ENCODE measurements around the gene PTH1R.

The PTH1R gene

GRCh38 chr3:46848271-46849044 is 29.1 kb upstream of the PTH1R start:
- no peak for TF ChIP-seq SPI1 (IDR thresholded peaks at IDR 0.05; ENCODE audit: low read depth, low read length)
- TF ChIP-seq POU2F2 (IDR thresholded peaks at IDR 0.05; ENCODE audit: low read depth, low read length), result no peak
- no peak for TF ChIP-seq TAF1 (IDR thresholded peaks at IDR 0.05; ENCODE audit: low read depth, low read length)
- TF ChIP-seq POLR2A (IDR thresholded peaks at IDR 0.05; ENCODE audit: low read depth, low read length), result no peak
- no peak for TF ChIP-seq POLR2AphosphoS5 (IDR thresholded peaks at IDR 0.05; ENCODE audit: low read depth, low read length)
- TF ChIP-seq PAX5 (IDR thresholded peaks at IDR 0.05; ENCODE audit: insufficient read depth, low read length, severe bottlenecking), result no peak
- FAIRE-seq, result peak; percentile 31
- DNase-seq (ENCODE audit: insufficient read length, low spot score), result no peak

- TF ChIP-seq TAF1 (IDR thresholded peaks at IDR 0.05; ENCODE audit: low read depth, low read length), result no peak
- no peak for TF ChIP-seq SPI1 (IDR thresholded peaks at IDR 0.05; ENCODE audit: low read depth, low read length)
- TF ChIP-seq PAX5 (IDR thresholded peaks at IDR 0.05; ENCODE audit: insufficient read depth, low read length, severe bottlenecking), result no peak
- no peak for TF ChIP-seq POLR2A (IDR thresholded peaks at IDR 0.05; ENCODE audit: low read depth, low read length)
- TF ChIP-seq POLR2AphosphoS5 (IDR thresholded peaks at IDR 0.05; ENCODE audit: low read depth, low read length), result no peak
- TF ChIP-seq POU2F2 (IDR thresholded peaks at IDR 0.05; ENCODE audit: low read depth, low read length), result no peak
- FAIRE-seq (no peak), DNase-seq (ENCODE audit: insufficient read length, low spot score) (no peak)
Measured at GRCh38 chr3:46849045-46849631, 28.4 kb upstream of the PTH1R start.

GRCh38 chr3:46849686-46850467 is 27.6 kb upstream of the PTH1R start:
- no peak for DNase-seq (ENCODE audit: insufficient read length, low spot score)
- TF ChIP-seq TAF1 (IDR thresholded peaks at IDR 0.05; ENCODE audit: low read depth, low read length), result no peak
- no peak for TF ChIP-seq SPI1 (IDR thresholded peaks at IDR 0.05; ENCODE audit: low read depth, low read length)
- TF ChIP-seq POU2F2 (IDR thresholded peaks at IDR 0.05; ENCODE audit: low read depth, low read length), result no peak
- TF ChIP-seq POLR2A (IDR thresholded peaks at IDR 0.05; ENCODE audit: low read depth, low read length), result no peak
- TF ChIP-seq POLR2AphosphoS5 (IDR thresholded peaks at IDR 0.05; ENCODE audit: low read depth, low read length), result no peak
- no peak for TF ChIP-seq PAX5 (IDR thresholded peaks at IDR 0.05; ENCODE audit: insufficient read depth, low read length, severe bottlenecking)
- FAIRE-seq, result no peak

GRCh38 chr3:46850468-46850779 is 27.1 kb upstream of the PTH1R start:
- TF ChIP-seq POLR2A (IDR thresholded peaks at IDR 0.05; ENCODE audit: low read depth, low read length), result no peak
- TF ChIP-seq POU2F2 (IDR thresholded peaks at IDR 0.05; ENCODE audit: low read depth, low read length), result no peak
- no peak for TF ChIP-seq POLR2AphosphoS5 (IDR thresholded peaks at IDR 0.05; ENCODE audit: low read depth, low read length)
- no peak for TF ChIP-seq SPI1 (IDR thresholded peaks at IDR 0.05; ENCODE audit: low read depth, low read length)
- TF ChIP-seq PAX5 (IDR thresholded peaks at IDR 0.05; ENCODE audit: insufficient read depth, low read length, severe bottlenecking), result no peak
- TF ChIP-seq TAF1 (IDR thresholded peaks at IDR 0.05; ENCODE audit: low read depth, low read length), result no peak
- DNase-seq (ENCODE audit: insufficient read length, low spot score), result no peak
- FAIRE-seq, result no peak

GRCh38 chr3:46851364-46852333 is 25.9 kb upstream of the PTH1R start:
- TF ChIP-seq POLR2A (IDR thresholded peaks at IDR 0.05; ENCODE audit: low read depth, low read length) (no peak), PAX5 (IDR thresholded peaks at IDR 0.05; ENCODE audit: insufficient read depth, low read length, severe bottlenecking) (no peak), SPI1 (IDR thresholded peaks at IDR 0.05; ENCODE audit: low read depth, low read length) (no peak), POLR2AphosphoS5 (IDR thresholded peaks at IDR 0.05; ENCODE audit: low read depth, low read length) (no peak), TAF1 (IDR thresholded peaks at IDR 0.05; ENCODE audit: low read depth, low read length) (no peak), POU2F2 (IDR thresholded peaks at IDR 0.05; ENCODE audit: low read depth, low read length) (no peak)
- no peak for DNase-seq (ENCODE audit: insufficient read length, low spot score)
- no peak for FAIRE-seq

- FAIRE-seq, result no peak
Measured at GRCh38 chr3:46852334-46852720, 25.2 kb upstream of the PTH1R start.

GRCh38 chr3:46852839-46853355 is 24.6 kb upstream of the PTH1R start:
- FAIRE-seq, result no peak
- no peak for TF ChIP-seq POU2F2 (IDR thresholded peaks at IDR 0.05; ENCODE audit: low read depth, low read length)
- TF ChIP-seq SPI1 (IDR thresholded peaks at IDR 0.05; ENCODE audit: low read depth, low read length), result no peak
- no peak for TF ChIP-seq TAF1 (IDR thresholded peaks at IDR 0.05; ENCODE audit: low read depth, low read length)
- no peak for TF ChIP-seq POLR2AphosphoS5 (IDR thresholded peaks at IDR 0.05; ENCODE audit: low read depth, low read length)
- TF ChIP-seq PAX5 (IDR thresholded peaks at IDR 0.05; ENCODE audit: insufficient read depth, low read length, severe bottlenecking), result no peak
- TF ChIP-seq POLR2A (IDR thresholded peaks at IDR 0.05; ENCODE audit: low read depth, low read length), result no peak
- DNase-seq (ENCODE audit: insufficient read length, low spot score), result no peak

More at GRCh38 chr3:46852334-46852720, 25.2 kb upstream of the PTH1R start:
- no peak for TF ChIP-seq POLR2A (IDR thresholded peaks at IDR 0.05; ENCODE audit: low read depth, low read length)
- TF ChIP-seq POU2F2 (IDR thresholded peaks at IDR 0.05; ENCODE audit: low read depth, low read length), result no peak
- no peak for TF ChIP-seq PAX5 (IDR thresholded peaks at IDR 0.05; ENCODE audit: insufficient read depth, low read length, severe bottlenecking)
- no peak for TF ChIP-seq TAF1 (IDR thresholded peaks at IDR 0.05; ENCODE audit: low read depth, low read length)
- TF ChIP-seq POLR2AphosphoS5 (IDR thresholded peaks at IDR 0.05; ENCODE audit: low read depth, low read length), result no peak
- TF ChIP-seq SPI1 (IDR thresholded peaks at IDR 0.05; ENCODE audit: low read depth, low read length), result no peak
- no peak for DNase-seq (ENCODE audit: insufficient read length, low spot score)
